Head of caudate nucleus (tissue), 42 donors: Measurements from ENCODE around the gene HRAS.
A peak's percentile ranks its signal among the peaks of the same experiment; 100 is the strongest.

ENCODE experiments used
- DNase-seq, 42 donors: peaks; one replicate each; pipeline versions ENCODE4 v3.0.0 to v3.0.0-alpha.2; 2020 to 2021; ENCODE audit warnings: mixed read lengths in 7 of 42
- intact Hi-C: fragments of 100-400 bp; cut with DNase I; formaldehyde crosslinking; loops from one replicate; pipeline ENCODE4 v1.15.0; 2022

The HRAS gene

DNA sequence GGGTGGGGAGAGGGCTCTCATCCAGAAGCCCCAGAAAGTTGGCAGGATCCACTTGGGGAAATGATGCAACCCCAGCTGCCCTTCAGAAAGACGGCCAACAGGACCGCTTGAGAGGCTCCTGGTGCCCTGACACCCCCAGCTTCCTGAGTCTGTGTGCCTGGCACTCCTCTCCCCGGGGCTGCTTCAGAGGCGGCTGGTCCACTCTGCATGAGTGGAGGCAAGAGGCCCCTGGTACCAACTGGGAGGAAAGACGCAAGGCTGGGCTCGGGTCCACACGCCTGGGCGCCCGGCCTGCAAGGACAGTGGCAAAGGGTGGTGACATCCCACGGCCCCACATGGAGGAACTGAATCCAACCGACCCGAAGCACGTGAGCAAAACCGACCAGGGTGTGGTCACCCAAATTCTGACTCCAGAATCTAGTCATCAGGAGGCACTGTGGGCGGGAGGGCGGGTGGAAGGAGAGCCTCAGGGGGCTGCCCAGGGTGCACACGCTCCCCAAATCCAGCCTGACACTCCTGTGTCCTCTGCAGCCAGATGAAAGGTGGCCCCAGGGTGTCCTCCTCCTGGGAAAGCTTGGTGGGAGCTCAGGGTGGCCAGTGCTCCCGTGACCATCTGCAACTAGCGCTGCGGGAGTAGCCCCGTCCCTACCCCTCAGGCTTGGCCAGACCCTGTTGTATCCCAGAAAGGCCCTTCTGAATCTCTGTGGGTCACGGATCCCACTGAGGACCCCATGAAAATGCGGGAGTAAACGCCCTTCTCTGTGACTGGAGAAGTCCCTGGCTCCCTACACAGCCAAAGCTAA, 32.0 kb downstream of the HRAS start:
- intact Hi-C loops, result no loop called here
- DNase-seq, result peak; percentile 69 to 96 (median 88)

GRCh38 chr11:502288-503178, 32.8 kb downstream of the HRAS start:
- no peak for DNase-seq
- intact Hi-C loops, result no loop called here

DNA sequence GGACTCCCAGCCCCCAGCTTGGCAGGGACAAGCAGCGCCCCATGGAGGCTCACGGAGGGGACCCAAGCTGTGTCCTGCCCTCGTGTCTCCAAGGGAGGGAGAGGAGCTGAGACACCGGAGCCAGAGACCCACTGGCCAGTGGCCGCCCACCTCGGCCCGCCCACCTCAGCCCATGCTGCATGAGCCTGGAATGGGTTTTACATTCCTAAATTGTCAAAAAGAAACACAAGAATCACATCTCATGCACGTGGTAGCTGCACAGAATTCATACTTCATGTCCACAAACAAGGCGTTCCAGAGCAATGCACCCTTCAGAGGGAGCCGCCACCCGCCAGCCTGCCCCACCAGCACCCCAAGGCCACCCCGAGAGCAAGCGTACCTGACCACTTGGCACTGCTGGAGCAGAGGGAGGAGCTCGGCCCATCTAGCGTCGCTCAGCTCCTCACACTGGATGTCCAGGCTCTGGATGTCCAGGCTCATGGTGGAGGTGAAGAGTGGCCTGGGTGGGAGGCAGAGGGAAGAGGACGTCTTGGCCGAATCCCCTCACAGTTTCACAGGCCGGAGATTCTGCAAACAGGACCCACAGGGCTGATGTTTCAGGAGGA, 33.6 kb downstream of the HRAS start:
- no peak for DNase-seq
- intact Hi-C loops, result no loop called here

DNA sequence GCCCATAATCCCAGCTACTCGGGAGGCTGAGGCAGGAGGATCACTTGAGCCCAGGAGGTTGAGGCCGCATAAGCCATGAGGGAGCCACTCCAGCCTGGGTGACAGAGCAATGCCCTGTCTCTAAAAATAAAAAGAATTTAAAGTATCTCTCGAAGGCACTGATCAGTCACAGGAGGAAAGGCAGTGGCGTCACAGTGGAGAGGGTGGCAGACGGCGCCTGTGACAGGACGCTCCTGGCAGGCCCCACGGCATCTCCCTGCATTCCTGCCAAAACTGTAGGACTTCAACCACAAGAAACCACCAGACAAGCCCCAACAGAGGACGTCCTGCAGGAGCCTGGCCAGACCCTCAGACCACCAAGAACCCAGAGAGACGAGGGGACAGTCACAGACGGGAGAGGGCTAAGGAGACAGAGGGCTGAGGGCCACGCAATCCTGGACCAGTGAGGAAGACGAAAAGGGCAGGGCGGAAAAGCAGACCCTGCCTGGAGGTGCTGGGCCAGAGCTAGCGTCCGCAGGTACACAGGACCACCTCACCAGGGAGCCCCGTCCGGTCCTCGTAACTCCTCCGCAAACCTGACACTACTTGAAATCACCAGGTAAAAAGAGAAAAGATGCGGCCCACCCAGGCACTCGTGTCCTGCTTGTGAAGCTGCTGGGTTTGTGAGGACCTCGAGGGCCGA, 34.2 kb downstream of the HRAS start:
- DNase-seq, result no peak
- intact Hi-C loops, result no loop called here

DNA sequence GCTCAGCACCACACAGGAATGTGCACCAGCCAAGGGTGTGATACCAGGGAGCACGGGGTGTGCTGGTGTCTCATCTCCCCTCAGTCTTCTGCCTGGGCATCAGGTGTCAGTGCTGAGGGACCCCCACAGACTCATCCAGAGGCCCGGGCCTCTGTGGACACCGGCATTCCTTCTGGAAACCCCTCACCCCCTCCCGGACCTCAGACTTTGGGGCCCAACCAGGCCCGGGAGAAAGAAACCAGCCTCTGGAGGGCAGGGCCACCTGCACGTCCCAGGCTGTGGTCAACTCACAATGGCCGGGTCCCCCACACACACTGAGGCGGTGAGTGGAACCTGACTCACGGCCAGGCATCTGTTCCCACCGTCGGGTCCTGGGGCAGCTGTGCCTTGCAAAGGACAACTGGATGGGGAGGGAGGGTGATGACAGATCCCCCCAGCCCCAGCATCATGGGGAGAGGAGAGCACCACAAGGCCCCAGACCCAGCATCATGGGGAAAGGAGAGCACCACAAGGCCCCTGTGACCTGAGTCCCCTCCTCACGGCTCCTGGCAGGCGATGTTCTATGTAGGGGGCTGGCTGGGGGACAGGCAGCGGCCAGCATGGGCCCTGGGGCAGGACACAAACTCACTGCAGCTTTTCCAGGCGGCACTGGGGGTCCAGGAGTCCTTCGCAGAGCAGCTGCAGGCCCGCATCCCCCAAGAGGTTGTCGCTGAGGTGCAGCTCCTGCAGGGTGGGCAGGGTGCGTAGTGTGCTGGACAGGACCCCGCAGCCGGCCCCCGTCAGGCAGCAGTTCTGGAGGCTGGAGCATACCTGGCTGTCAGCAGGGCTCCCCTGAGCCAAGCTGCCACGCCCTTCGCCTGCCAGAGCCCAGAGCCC, 35.9 kb downstream of the HRAS start:
- intact Hi-C loops, result no loop called here
- DNase-seq, result no peak

GRCh38 chr11:498297-499181, 36.8 kb downstream of the HRAS start:
- no peak for DNase-seq
- intact Hi-C loops, result no loop called here

GRCh38 chr11:497565-498296, 37.6 kb downstream of the HRAS start:
- no peak for DNase-seq
- intact Hi-C loops, result no loop called here

GRCh38 chr11:496834-497564, 38.4 kb downstream of the HRAS start:
- intact Hi-C loops, result no loop called here
- DNase-seq, result no peak

GRCh38 chr11:495537-495931, 39.8 kb downstream of the HRAS start:
- intact Hi-C loops, result no loop called here
- no peak for DNase-seq

DNA sequence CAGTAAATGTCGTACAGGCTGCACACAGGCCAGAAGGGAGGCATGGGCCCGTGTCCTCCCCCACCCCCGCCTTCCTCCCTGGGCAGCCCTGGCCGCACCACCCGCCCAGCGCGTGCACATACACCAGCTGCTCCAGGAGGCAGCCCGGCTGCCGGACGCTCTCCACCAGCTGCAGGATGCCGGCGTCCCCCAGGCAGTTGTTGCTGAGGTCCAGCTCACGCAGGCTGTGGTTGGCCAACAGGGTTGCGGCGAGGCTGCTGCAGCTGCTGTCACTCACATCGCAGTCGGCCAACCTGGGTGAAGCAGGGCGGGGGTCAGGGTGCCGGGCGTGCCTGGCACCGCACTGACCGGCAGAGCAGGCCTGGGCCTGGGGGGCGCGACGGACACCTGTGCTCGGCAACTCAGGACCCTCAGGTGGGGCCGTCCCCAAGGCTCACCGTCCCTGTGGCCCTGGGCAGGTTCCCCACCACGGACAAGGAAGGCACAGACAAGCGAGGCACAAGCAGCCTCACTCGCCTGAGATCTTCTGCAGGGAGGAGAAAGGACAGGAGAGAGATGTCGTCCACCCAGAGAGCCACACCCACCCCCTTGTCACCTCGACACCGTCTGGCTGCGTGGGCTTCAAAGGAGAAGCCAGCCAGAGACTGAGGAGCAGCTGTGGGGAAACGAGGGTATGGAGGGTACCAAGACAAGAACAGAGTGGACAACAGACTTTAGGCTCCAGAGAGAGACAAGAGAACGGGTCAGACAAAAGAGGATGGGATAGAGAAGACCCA, 40.4 kb downstream of the HRAS start:
- peak; percentile 36 to 96 (median 86) for DNase-seq
- intact Hi-C loops, result no loop called here

- intact Hi-C loops, result no loop called here
- no peak for DNase-seq
These were observed 42.7 kb downstream of the HRAS start for GRCh38 chr11:492427-493226.

GRCh38 chr11:491358-491757, 44.0 kb downstream of the HRAS start:
- no peak for DNase-seq
- intact Hi-C loops, result no loop called here

DNA sequence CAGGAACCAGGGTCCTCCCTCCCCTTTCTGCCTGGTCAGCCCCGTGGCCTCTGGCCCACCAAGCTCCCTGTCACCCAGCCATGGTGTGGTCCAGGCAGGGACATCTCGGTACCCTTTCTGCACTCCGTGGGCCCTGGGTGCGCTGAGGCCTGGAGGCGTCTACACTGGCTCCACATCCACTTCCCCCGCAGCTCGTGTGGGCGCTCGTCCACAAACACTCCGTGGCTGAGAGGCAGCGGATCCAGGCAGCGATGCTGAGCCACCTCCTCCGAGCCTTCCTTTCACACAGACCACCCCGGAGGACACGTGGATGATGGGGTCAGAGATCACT, 44.5 kb downstream of the HRAS start:
- intact Hi-C loops, result no loop called here
- DNase-seq, result no peak

DNA sequence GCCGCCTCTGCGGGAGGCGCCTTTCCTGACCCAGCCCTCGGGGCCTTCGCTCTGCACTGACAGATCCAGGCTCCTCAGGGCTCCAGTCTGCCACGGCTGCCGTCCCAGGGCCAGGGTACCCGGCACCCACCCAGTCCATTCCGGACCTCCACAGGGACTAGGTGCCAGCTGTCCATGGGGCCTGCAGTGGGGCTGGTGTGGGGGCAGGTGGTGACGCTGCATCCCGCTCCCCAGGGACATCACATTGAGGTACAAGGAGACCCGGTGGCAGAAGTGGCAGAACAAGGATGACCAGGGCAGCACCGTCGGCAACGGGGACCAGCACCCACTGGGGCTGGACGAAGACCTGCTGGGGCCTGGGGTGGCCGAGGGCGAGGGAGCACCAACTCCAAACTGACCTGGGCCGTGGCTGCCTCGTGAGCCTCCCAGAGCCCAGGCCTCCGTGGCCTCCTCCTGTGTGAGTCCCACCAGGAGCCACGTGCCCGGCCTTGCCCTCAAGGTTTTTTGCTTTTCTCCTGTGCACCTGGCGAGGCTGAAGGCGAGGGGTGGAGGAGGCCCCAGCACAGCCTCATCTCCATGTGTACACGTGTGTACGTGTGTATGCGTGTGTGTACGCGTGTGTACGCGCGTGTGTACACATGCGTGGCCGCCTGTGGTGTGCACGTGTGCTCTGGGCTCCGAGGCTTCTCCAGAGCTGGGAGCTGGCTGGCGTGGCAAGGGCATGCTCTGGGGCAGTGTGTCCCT, 45.0 kb downstream of the HRAS start:
- intact Hi-C loops, result no loop called here
- DNase-seq, result no peak
